ENCODE results near the gene MAP3K3. TPM values are rescaled to one million over a fixed set of nuclear protein-coding genes. Genes with fewer than 3 reads are reported as not detected.
A peak's percentile ranks its signal among the peaks of the same experiment; 100 is the strongest.

Gene MAP3K3
- total RNA-seq, 1 experiment from 2014 or later, result 16.2 TPM

DNA sequence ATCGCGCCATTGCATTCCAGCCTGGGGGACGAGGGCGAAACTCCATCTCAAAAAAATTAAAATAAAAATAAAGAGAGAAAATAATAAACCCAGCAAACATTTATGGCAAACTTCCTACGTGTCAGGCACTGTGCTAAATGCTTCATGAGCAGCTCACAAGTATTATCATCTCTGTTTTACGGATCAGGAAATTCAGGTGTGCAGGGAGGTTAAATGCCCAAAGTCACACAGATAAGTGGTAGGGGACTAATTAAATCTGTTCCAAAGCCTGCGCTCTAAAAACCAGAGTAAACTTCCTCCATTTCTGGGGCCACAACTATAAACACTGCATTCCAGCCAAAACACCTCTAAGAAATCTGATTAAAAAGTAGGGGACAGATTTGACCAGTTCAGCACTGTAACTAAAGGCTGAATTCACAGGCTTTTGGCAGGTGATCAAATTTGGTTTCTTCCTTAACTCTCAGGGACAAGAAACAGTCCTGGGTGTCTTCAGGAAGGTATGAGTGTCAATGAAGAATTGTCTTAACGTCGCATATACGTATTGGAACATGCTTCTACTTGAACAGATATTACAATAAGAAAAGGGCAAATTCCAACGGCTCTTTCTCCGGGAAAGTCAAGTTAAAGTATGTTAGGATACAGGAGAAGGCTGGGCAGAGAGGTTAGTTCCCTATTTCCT is 118.4 kb downstream of the MAP3K3 start:
- no peaks in the 10 kb centered on the region for H3K9me3 ChIP-seq
- Mint-ChIP-seq H3K9me3 (ENCODE audit: unreplicated experiment) (no peaks in the 10 kb centered on the region), H3K36me3 (ENCODE audit: insufficient read depth, unreplicated experiment) (peaks cover 35% of the 10 kb centered on the region), H3K4me1 (ENCODE audit: low read depth, unreplicated experiment) (peaks cover 6% of the 10 kb centered on the region), H3K27me3 (ENCODE audit: insufficient read depth, unreplicated experiment) (no peaks in the 10 kb centered on the region), H3K27ac (ENCODE audit: unreplicated experiment) (peak overlapping the region; percentile 96), H3K4me3 (ENCODE audit: unreplicated experiment) (peak overlapping the region; percentile 96)
- POLR2A ChIA-PET, result interaction anchor here (0.6 to 0.7 kb wide), 2 partner anchors 33 to 35 kb away, joined by 3 to 4 read pairs; partner anchors contain the start of gene CCDC47
- no peaks in the 10 kb centered on the region for H3K27me3 ChIP-seq (replicated peaks; ENCODE audit: control insufficient read depth, insufficient read depth, low read length)
- no peak for DNase-seq
- H3K4me1 ChIP-seq, result peaks cover 9% of the 10 kb centered on the region
- intact Hi-C loops (cut with micrococcal nuclease; ENCODE audit: unreplicated experiment), result loop anchor here (1.0 to 5.0 kb wide), 3 partner anchors 33 to 118 kb away; partner anchors contain the start of genes CCDC47, LIMD2 and MAP3K3
- peak overlapping the region; percentile 83 for H3K4me3 ChIP-seq (ENCODE audit: low read depth, low read length)
- H3K36me3 ChIP-seq (ENCODE audit: control insufficient read depth, insufficient read depth, low read length), result no peaks in the 10 kb centered on the region
- CTCF ChIA-PET, result interaction anchor here (1.2 kb wide), 1 partner anchor 119 kb away, joined by 3 read pairs; the partner anchor contains the start of gene MAP3K3
- TF ChIP-seq CTCF (IDR thresholded peaks at IDR 0.05; ENCODE audit: insufficient read depth in 1 of 2, low read depth in 1 of 2, low read length in 1 of 2, severe bottlenecking in 1 of 2, unreplicated experiment in 1 of 2), result no peak
- BruUV-seq (replicated peaks), result TSS peak; percentile 64

GRCh38 chr17:63741143-63741407 is 118.9 kb downstream of the MAP3K3 start:
- ChIA-PET POLR2A (interaction anchor here (0.6 to 0.7 kb wide), 2 partner anchors 32 to 34 kb away, joined by 3 to 4 read pairs; partner anchors contain the start of gene CCDC47), CTCF (interaction anchor here (1.2 kb wide), 1 partner anchor 119 kb away, joined by 3 read pairs; the partner anchor contains the start of gene MAP3K3)
- DNase-seq, result no peak
- no peaks in the 10 kb centered on the region for H3K27me3 ChIP-seq (replicated peaks; ENCODE audit: control insufficient read depth, insufficient read depth, low read length)
- Mint-ChIP-seq H3K9me3 (ENCODE audit: unreplicated experiment) (no peaks in the 10 kb centered on the region), H3K4me1 (ENCODE audit: low read depth, unreplicated experiment) (peaks cover 6% of the 10 kb centered on the region), H3K4me3 (ENCODE audit: unreplicated experiment) (peak overlapping the region; percentile 96), H3K27me3 (ENCODE audit: insufficient read depth, unreplicated experiment) (no peaks in the 10 kb centered on the region), H3K27ac (ENCODE audit: unreplicated experiment) (peak overlapping the region; percentile 96), H3K36me3 (ENCODE audit: insufficient read depth, unreplicated experiment) (peaks cover 40% of the 10 kb centered on the region)
- BruUV-seq (replicated peaks), result no TSS peak
- H3K9me3 ChIP-seq, result no peaks in the 10 kb centered on the region
- H3K4me3 ChIP-seq (ENCODE audit: low read depth, low read length), result peak overlapping the region; percentile 83
- H3K36me3 ChIP-seq (ENCODE audit: control insufficient read depth, insufficient read depth, low read length), result no peaks in the 10 kb centered on the region
- H3K4me1 ChIP-seq, result peaks cover 9% of the 10 kb centered on the region
- intact Hi-C loops (cut with micrococcal nuclease; ENCODE audit: unreplicated experiment), result loop anchor here (1.0 to 5.0 kb wide), 3 partner anchors 32 to 119 kb away; partner anchors contain the start of genes CCDC47, LIMD2 and MAP3K3
- no peak for TF ChIP-seq CTCF (IDR thresholded peaks at IDR 0.05; ENCODE audit: insufficient read depth in 1 of 2, low read depth in 1 of 2, low read length in 1 of 2, severe bottlenecking in 1 of 2, unreplicated experiment in 1 of 2)

DNA sequence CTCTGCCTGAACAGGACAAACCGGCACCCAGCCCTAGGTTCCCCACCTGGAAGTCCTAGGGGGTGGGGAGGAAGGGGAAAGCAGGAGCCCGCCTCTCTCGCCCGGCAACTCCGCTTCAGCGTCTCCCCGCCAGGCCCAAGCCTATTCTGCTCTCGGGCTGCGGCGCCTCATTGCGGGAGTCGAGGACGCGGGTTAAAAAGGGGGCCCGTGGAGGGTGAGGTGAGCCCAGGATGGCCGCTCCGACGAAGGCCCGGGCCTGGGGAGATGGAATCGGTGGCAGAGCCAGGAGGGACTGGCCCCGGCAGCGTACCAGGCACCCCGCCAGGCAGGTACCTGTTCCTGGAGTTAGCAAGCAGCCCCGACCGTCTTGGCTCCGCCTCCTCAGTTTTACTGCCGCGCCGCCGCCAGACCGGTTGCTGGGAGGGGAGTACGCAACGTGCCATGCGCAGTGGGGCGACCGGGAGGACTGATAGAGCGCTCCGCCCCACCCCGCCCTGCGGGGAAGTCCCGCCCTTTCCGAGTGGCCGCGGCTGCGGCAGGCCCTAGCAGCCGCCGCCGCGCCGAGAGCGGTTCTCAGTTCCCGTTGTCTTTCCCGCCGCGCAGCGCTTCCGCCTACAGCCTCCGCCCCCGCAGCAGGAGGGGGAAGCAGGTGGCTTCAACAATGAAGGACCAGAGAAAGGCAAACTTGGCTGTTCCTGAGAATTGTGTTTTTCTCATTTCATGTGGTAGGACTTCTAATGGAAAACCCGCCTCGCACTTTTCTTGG is 119.4 kb downstream of the MAP3K3 start, which contains the start of gene STRADA:
STRADA (minus strand) TSS at position 392 of the 766 bp plus-strand sequence. CDS start 13,430 bp downstream, outside the sequence.
- Mint-ChIP-seq H3K4me1 (ENCODE audit: low read depth, unreplicated experiment) (peaks cover 6% of the 10 kb centered on the region), H3K9me3 (ENCODE audit: unreplicated experiment) (no peaks in the 10 kb centered on the region), H3K4me3 (ENCODE audit: unreplicated experiment) (peak within 1 kb of the TSS; percentile 96), H3K27ac (ENCODE audit: unreplicated experiment) (peak within 1 kb of the TSS; percentile 96), H3K36me3 (ENCODE audit: insufficient read depth, unreplicated experiment) (peaks cover 45% of the 10 kb centered on the region), H3K27me3 (ENCODE audit: insufficient read depth, unreplicated experiment) (no peaks in the 10 kb centered on the region)
- intact Hi-C loops (cut with micrococcal nuclease; ENCODE audit: unreplicated experiment), result loop anchor here (1.0 to 5.0 kb wide), 3 partner anchors 32 to 119 kb away; partner anchors contain the start of genes CCDC47, LIMD2 and MAP3K3
- no peaks in the 10 kb centered on the region for H3K36me3 ChIP-seq (ENCODE audit: control insufficient read depth, insufficient read depth, low read length)
- peak within 1 kb of the TSS; percentile 83 for H3K4me3 ChIP-seq (ENCODE audit: low read depth, low read length)
- POLR2A ChIA-PET, result interaction anchor here (0.5 to 1.6 kb wide), 5 partner anchors 10 to 139 kb away, joined by 3 to 31 read pairs (median 3); partner anchors contain the start of genes CCDC47, DDX42 and MAP3K3
- no peaks in the 10 kb centered on the region for H3K27me3 ChIP-seq (replicated peaks; ENCODE audit: control insufficient read depth, insufficient read depth, low read length)
- no TSS peak for BruUV-seq (replicated peaks)
- TF ChIP-seq CTCF (IDR thresholded peaks at IDR 0.05; ENCODE audit: insufficient read depth in 1 of 2, low read depth in 1 of 2, low read length in 1 of 2, severe bottlenecking in 1 of 2, unreplicated experiment in 1 of 2), result no peak
- no peaks in the 10 kb centered on the region for H3K9me3 ChIP-seq
- CTCF ChIA-PET, result interaction anchor here (0.5 to 1.2 kb wide), 3 partner anchors 30 to 316 kb away, joined by 3 to 4 read pairs (median 3); no protein-coding TSS in a partner anchor
- H3K4me1 ChIP-seq, result peaks cover 9% of the 10 kb centered on the region
- DNase-seq, result peak; percentile 100

Data from Caco-2 (cell line).